Epithelial cell of esophagus (primary cell): ENCODE results near the gene CASP3.

ENCODE experiments used
- DNase-seq: peaks from one replicate; pipeline ENCODE4 v3.0.0; 2010; ENCODE audit warnings: low read depth
- H3K4me3 ChIP-seq: 2 replicates; pipeline ENCODE4 v1.5.1; 2011; ENCODE audit warnings: mild to moderate bottlenecking, low read length, control low read depth
- CTCF ChIP-seq: IDR thresholded peaks from 2 replicates; pipeline ENCODE4 v1.5.1; 2011; ENCODE audit warnings: low read depth, mild to moderate bottlenecking, low read length, control low read depth, inconsistent platforms; ENCODE audit not compliant: insufficient read depth; ENCODE audit errors: missing control alignments

CASP3 gene

GRCh38 chr4:184674011-184674410, 24.8 kb upstream of the CASP3 start:
- H3K4me3 ChIP-seq: no peak overlapping the region
- TF ChIP-seq CTCF: no peak
- DNase-seq: no peak

GRCh38 chr4:184672741-184673140, 23.5 kb upstream of the CASP3 start:
- H3K4me3 ChIP-seq: no peak overlapping the region
- no peak for DNase-seq
- TF ChIP-seq CTCF: no peak

GRCh38 chr4:184671101-184671500, 21.9 kb upstream of the CASP3 start:
- no peak overlapping the region for H3K4me3 ChIP-seq
- DNase-seq: peak; percentile 86
- TF ChIP-seq CTCF: no peak

- no peak for DNase-seq
- no peak for TF ChIP-seq CTCF
- H3K4me3 ChIP-seq: no peak overlapping the region
Observed at GRCh38 chr4:184669251-184669650, 20.0 kb upstream of the CASP3 start.

- DNase-seq: no peak
- no peak overlapping the region for H3K4me3 ChIP-seq
- TF ChIP-seq CTCF: no peak
Observed at GRCh38 chr4:184668511-184669114, 19.4 kb upstream of the CASP3 start.

- no peak overlapping the region for H3K4me3 ChIP-seq
- no peak for DNase-seq
- TF ChIP-seq CTCF: no peak
Observed at GRCh38 chr4:184668096-184668495, 18.8 kb upstream of the CASP3 start.

GRCh38 chr4:184666670-184667069, 17.4 kb upstream of the CASP3 start:
- TF ChIP-seq CTCF: no peak
- no peak overlapping the region for H3K4me3 ChIP-seq

More at GRCh38 chr4:184666670-184667069, 17.4 kb upstream of the CASP3 start:
- DNase-seq: no peak
